Epithelial cell of esophagus (primary cell): ENCODE data around the gene NDUFV3.

Experiments used
- DNase-seq: peaks from one replicate; pipeline ENCODE4 v3.0.0; 2010; ENCODE audit warnings: low read depth
- H3K4me3 ChIP-seq: 2 replicates; pipeline ENCODE4 v1.5.1; 2011; ENCODE audit warnings: mild to moderate bottlenecking, low read length, control low read depth
- TF ChIP-seq, protein P1 (sequence below): IDR thresholded peaks from 2 replicates; pipeline ENCODE4 v1.5.1; 2011; ENCODE audit warnings: low read depth, mild to moderate bottlenecking, low read length, control low read depth, inconsistent platforms; ENCODE audit not compliant: insufficient read depth; ENCODE audit errors: missing control alignments

The NDUFV3 gene

DNA sequence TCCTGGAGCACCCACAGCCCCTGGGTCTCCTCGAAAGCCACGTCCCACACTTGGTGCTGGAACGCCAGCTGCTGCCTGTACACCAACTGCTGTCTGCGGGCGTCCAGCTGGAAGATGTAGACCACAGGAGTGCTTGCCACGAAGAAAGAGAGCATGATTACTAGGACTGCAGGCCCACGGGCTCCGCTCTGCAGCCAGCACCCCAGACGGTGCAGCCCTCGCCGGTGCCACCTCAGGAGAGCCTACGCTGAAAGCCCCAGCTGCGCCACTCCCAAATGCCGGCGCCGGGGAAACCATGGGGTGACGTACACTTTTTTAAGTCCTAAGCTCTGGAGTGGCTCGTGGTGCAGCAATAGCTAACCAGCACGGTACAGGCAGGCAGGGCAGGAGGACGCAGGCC lies 39.5 kb upstream of the NDUFV3 start:
- TF ChIP-seq, protein P1, sequence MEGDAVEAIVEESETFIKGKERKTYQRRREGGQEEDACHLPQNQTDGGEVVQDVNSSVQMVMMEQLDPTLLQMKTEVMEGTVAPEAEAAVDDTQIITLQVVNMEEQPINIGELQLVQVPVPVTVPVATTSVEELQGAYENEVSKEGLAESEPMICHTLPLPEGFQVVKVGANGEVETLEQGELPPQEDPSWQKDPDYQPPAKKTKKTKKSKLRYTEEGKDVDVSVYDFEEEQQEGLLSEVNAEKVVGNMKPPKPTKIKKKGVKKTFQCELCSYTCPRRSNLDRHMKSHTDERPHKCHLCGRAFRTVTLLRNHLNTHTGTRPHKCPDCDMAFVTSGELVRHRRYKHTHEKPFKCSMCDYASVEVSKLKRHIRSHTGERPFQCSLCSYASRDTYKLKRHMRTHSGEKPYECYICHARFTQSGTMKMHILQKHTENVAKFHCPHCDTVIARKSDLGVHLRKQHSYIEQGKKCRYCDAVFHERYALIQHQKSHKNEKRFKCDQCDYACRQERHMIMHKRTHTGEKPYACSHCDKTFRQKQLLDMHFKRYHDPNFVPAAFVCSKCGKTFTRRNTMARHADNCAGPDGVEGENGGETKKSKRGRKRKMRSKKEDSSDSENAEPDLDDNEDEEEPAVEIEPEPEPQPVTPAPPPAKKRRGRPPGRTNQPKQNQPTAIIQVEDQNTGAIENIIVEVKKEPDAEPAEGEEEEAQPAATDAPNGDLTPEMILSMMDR, result no peak
- no peak for DNase-seq

DNA sequence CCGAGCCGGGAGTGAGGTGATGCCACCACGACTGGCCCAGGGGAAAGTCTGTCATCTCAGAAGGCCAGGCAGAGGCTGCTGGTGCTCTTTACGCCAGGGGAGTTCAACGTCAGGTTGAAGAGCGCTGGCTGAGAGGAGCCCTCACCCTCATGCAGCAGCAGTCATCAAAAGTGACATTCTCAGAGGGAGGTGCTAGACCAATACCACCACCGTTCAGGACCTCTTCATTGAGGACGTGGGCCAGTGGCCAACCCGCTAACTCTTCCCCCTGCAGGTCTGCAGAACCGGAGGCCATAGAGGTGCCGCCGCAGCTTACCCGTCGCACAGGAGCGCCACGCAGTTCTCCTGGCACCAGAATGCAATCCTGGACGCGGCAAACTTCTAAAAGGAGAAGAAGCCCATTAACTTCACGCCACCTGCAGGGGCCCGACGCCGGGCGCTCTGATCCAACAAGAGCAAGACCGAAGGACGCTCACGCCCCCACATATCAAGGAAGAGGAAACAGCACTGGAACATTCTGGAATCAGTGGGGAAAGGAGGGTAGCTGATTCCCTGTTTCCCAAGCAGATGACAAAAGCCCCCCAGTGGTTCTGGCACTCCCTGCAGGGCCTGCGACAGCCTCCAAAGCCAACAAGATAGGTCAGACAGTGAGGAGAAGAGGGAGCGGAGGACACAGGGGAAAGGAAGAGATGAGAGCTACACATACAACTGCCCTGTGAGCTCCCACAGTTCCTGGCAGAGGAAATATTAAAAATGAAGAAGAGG lies 38.7 kb upstream of the NDUFV3 start:
- H3K4me3 ChIP-seq, result no peak overlapping the region
- DNase-seq, result no peak
- TF ChIP-seq, protein P1, result no peak

More for the DNA sequence above, 39.5 kb upstream of the NDUFV3 start:
- H3K4me3 ChIP-seq, result no peak overlapping the region

DNA sequence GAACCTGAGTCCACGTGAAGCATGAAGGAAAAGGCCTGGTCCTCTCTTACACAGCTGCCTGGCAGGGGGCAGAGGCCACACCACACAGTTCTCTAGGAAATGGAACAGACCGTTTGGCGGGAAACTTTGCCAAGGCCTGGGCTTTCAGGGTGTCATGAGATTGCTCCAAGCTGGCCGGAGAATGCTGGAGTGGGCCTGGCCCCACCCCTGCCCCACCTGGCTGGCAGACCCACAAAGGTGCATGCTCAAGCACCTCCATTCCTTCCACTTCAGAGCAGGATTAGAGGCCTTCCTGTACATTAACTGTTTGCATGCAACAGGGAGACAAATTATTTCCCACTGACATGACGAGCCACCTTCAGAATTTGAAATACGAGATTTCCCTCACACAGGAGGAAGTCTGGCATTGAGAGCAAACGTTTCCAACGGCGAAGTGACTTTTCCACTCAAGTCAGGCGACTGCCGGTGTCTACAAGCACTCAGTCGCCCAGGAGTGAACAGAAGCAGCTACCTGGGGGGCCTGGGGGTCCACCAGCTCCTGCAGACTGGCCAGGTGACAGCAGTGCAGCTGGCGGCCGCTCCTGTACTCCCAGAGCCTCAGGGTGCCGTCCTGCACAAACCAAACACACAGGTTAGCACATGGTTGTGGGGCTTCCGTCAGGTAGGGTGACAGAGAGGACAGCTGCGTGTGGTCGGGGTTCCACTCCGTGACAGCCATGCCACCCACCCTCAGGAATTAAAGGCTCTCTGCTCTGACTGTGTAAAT lies 37.8 kb upstream of the NDUFV3 start:
- DNase-seq, result no peak
- TF ChIP-seq, protein P1, result no peak
- H3K4me3 ChIP-seq, result no peak overlapping the region

GRCh38 chr21:42855937-42856335 lies 37.2 kb upstream of the NDUFV3 start:
- no peak for DNase-seq
- TF ChIP-seq, protein P1, result no peak

GRCh38 chr21:42857216-42857615 lies 35.9 kb upstream of the NDUFV3 start:
- no peak overlapping the region for H3K4me3 ChIP-seq
- TF ChIP-seq, protein P1, result no peak
- no peak for DNase-seq

More at GRCh38 chr21:42855937-42856335, 37.2 kb upstream of the NDUFV3 start:
- no peak overlapping the region for H3K4me3 ChIP-seq

DNA sequence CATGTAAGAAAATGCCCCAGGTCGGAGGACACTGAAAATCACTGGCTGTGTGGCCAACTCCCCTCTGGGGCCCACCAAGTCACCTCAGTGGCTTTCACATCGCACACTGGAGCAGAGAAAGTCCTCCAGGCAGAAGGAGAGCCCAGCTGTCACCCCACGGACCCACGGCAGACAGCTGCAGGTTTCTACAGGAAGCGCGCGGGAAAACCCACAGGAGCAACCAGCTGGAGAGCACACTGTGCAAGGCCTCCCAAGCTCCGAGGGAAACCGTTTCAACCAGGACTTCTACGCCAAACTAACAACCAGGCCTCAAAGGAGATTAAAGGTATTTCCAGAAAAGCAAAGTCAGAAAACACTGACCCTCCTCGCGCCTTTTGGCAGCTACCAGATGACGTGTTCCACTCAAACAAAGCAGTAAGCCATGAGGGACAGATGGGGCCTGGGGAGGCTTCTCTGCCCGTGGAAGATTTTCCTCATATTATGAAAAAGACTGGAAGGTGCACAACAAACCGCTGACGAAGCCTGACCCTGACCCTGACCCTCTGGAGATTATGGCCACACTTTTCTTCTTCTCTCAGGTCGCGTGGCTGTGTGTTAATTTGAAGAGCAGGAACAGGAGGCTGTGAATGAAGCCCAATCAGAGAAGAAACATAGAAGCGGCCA lies 34.8 kb upstream of the NDUFV3 start:
- no peak overlapping the region for H3K4me3 ChIP-seq
- DNase-seq, result no peak
- TF ChIP-seq, protein P1, result no peak
